ENCODE results near the gene ZNF138. TPM values are rescaled to one million over a fixed set of nuclear protein-coding genes. Genes with fewer than 3 reads are reported as not detected.
"Not testable (repeated sequence)": the region's sequence is repeated elsewhere in the genome, so short reads cannot be mapped to it uniquely, and the experiment has no call there.

Gene ZNF138
- total RNA-seq, 1 donor from 2014 or later: 14.7 TPM

- H3K36me3 Mint-ChIP-seq (ENCODE audit: low read depth, unreplicated experiment): no peaks in the 10 kb centered on the region
- H3K4me3 Mint-ChIP-seq (ENCODE audit: unreplicated experiment): no peak overlapping the region
- H3K27me3 Mint-ChIP-seq (ENCODE audit: unreplicated experiment): no peaks in the 10 kb centered on the region
- no peaks in the 10 kb centered on the region for H3K9me3 Mint-ChIP-seq (ENCODE audit: unreplicated experiment)
- no peak for TF ChIP-seq CTCF (IDR thresholded peaks at IDR 0.05; ENCODE audit: unreplicated experiment)
- no peaks in the 10 kb centered on the region for H3K4me1 Mint-ChIP-seq (ENCODE audit: unreplicated experiment)
- H3K27ac Mint-ChIP-seq (ENCODE audit: unreplicated experiment): no peak overlapping the region
- no peak for DNase-seq (ENCODE audit: low spot score)
These were observed 60.7 kb downstream of the ZNF138 start for GRCh38 chr7:64854969-64855368.

- H3K9me3 Mint-ChIP-seq (ENCODE audit: unreplicated experiment): peaks cover 7% of the 10 kb centered on the region
- H3K27me3 Mint-ChIP-seq (ENCODE audit: unreplicated experiment): no peaks in the 10 kb centered on the region
- H3K27ac Mint-ChIP-seq (ENCODE audit: unreplicated experiment): no peak overlapping the region
- TF ChIP-seq CTCF (IDR thresholded peaks at IDR 0.05; ENCODE audit: unreplicated experiment): no peak
- H3K4me3 Mint-ChIP-seq (ENCODE audit: unreplicated experiment): no peak overlapping the region
- no peak for DNase-seq (ENCODE audit: low spot score)
- H3K4me1 Mint-ChIP-seq (ENCODE audit: unreplicated experiment): no peaks in the 10 kb centered on the region
- no peaks in the 10 kb centered on the region for H3K36me3 Mint-ChIP-seq (ENCODE audit: low read depth, unreplicated experiment)
These were observed 68.8 kb downstream of the ZNF138 start for GRCh38 chr7:64863021-64863420.

- H3K9me3 Mint-ChIP-seq (ENCODE audit: unreplicated experiment); DNase-seq (ENCODE audit: low spot score); H3K4me1 Mint-ChIP-seq (ENCODE audit: unreplicated experiment); H3K27me3 Mint-ChIP-seq (ENCODE audit: unreplicated experiment); H3K36me3 Mint-ChIP-seq (ENCODE audit: low read depth, unreplicated experiment); H3K4me3 Mint-ChIP-seq (ENCODE audit: unreplicated experiment); H3K27ac Mint-ChIP-seq (ENCODE audit: unreplicated experiment): not testable (repeated sequence)
These were observed 69.3 kb downstream of the ZNF138 start for GRCh38 chr7:64863530-64863929.

- Mint-ChIP-seq H3K36me3 (ENCODE audit: low read depth, unreplicated experiment) (no peaks in the 10 kb centered on the region), H3K9me3 (ENCODE audit: unreplicated experiment) (peaks cover 7% of the 10 kb centered on the region), H3K4me3 (ENCODE audit: unreplicated experiment) (no peak overlapping the region), H3K27me3 (ENCODE audit: unreplicated experiment) (peaks cover under 1% of the 10 kb centered on the region), H3K4me1 (ENCODE audit: unreplicated experiment) (no peaks in the 10 kb centered on the region), H3K27ac (ENCODE audit: unreplicated experiment) (no peak overlapping the region)
- DNase-seq (ENCODE audit: low spot score): no peak
- no peak for TF ChIP-seq CTCF (IDR thresholded peaks at IDR 0.05; ENCODE audit: unreplicated experiment)
These were observed 69.7 kb downstream of the ZNF138 start for GRCh38 chr7:64863969-64864368.

GRCh38 chr7:64867863-64868440 lies 73.7 kb downstream of the ZNF138 start:
- Mint-ChIP-seq H3K27me3 (ENCODE audit: unreplicated experiment) (peaks cover 9% of the 10 kb centered on the region), H3K27ac (ENCODE audit: unreplicated experiment) (no peak overlapping the region), H3K4me3 (ENCODE audit: unreplicated experiment) (no peak overlapping the region), H3K9me3 (ENCODE audit: unreplicated experiment) (peaks cover 7% of the 10 kb centered on the region), H3K4me1 (ENCODE audit: unreplicated experiment) (no peaks in the 10 kb centered on the region), H3K36me3 (ENCODE audit: low read depth, unreplicated experiment) (no peaks in the 10 kb centered on the region)
- TF ChIP-seq CTCF (IDR thresholded peaks at IDR 0.05; ENCODE audit: unreplicated experiment): no peak
- DNase-seq (ENCODE audit: low spot score): no peak
